Measurements from ENCODE around the gene SGCD.

DNA sequence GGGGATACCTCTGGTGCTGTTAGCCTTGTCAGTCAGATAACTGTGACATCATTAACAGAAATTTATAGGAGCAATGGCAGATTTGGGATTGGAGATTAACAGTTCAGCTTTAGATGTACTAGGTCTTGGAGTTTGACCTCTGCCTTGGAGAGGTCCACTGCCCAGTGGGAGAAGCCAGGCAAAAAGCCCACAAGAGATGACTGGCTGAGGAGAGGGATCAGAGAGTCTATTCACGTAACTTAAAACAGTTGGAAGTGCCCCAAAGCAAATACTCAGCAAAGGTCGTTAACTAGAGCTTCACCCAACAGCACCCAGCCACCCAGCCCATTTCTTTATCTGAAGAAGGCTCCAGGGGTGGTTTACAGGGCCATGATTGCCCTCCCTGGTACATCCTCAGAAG lies 290.5 kb downstream of the SGCD start:
- TF ChIP-seq TCF7L2 (IDR thresholded peaks at IDR 0.05; ENCODE audit: low read depth, low read length) (no peak), SIN3A (IDR thresholded peaks at IDR 0.05; ENCODE audit: borderline replicate concordance, insufficient read depth, low read depth, low read length) (no peak)
- TF ChIP-seq, protein P1, sequence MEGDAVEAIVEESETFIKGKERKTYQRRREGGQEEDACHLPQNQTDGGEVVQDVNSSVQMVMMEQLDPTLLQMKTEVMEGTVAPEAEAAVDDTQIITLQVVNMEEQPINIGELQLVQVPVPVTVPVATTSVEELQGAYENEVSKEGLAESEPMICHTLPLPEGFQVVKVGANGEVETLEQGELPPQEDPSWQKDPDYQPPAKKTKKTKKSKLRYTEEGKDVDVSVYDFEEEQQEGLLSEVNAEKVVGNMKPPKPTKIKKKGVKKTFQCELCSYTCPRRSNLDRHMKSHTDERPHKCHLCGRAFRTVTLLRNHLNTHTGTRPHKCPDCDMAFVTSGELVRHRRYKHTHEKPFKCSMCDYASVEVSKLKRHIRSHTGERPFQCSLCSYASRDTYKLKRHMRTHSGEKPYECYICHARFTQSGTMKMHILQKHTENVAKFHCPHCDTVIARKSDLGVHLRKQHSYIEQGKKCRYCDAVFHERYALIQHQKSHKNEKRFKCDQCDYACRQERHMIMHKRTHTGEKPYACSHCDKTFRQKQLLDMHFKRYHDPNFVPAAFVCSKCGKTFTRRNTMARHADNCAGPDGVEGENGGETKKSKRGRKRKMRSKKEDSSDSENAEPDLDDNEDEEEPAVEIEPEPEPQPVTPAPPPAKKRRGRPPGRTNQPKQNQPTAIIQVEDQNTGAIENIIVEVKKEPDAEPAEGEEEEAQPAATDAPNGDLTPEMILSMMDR (IDR thresholded peaks at IDR 0.05): no peak

Measured in Panc1 (cell line).